H1 (cell line): ENCODE measurements around the gene C15orf39. TPM values are rescaled to one million over a fixed set of nuclear protein-coding genes. Genes with fewer than 3 reads are reported as not detected.

ENCODE experiments used
- CTCF ChIA-PET: fragments of 300-600 bp; sonication (Branson Sonifier 250); formaldehyde crosslinking; loops from one replicate; lab custom pipeline; 2021; ENCODE audit not compliant: partially characterized antibody; lab: Charles Lee
- POLR2A ChIA-PET: fragments of 300-600 bp; sonication (Branson Sonifier 250); formaldehyde crosslinking; loops from one replicate; lab custom pipeline; 2021; ENCODE audit warnings: inconsistent platforms; ENCODE audit not compliant: partially characterized antibody; lab: Charles Lee
- DNase-seq, 2 experiments: peaks; one replicate each; pipeline versions ENCODE4 v3.0.0 to v3.0.0-alpha.2; 2010 to 2022; ENCODE audit warnings: low spot score in 2 of 2, low read depth in 1 of 2, mixed read lengths in 1 of 2
- FAIRE-seq: peaks from 2 replicates; lab custom pipeline; 2011; peaks lifted over from hg19 to GRCh38; lab: Jason Lieb, UNC
- H2AFZ ChIP-seq: 2 replicates; pipeline ENCODE4 v1.8.1; 2012; ENCODE audit warnings: low read length, inconsistent platforms
- H2AK5ac ChIP-seq: 2 replicates; pipeline ENCODE4 v1.6.1; 2013; ENCODE audit warnings: low read depth, low read length
- H2BK120ac ChIP-seq: replicated peaks from 2 replicates; pipeline ENCODE3; 2013; ENCODE audit warnings: low read depth, low read length, inconsistent platforms
- H2BK12ac ChIP-seq: 2 replicates; pipeline ENCODE4 v1.6.1; 2013; ENCODE audit warnings: low read depth, low read length
- H2BK15ac ChIP-seq: 2 replicates; pipeline ENCODE4 v1.6.1; 2013; ENCODE audit warnings: low read length
- H2BK20ac ChIP-seq: 2 replicates; pipeline ENCODE4 v1.6.1; 2013; ENCODE audit warnings: low read length
- H2BK5ac ChIP-seq: 2 replicates; pipeline ENCODE4 v1.6.1; 2013; ENCODE audit warnings: low read depth, low read length
- H3K14ac ChIP-seq: 2 replicates; pipeline ENCODE4 v1.6.1; 2013; ENCODE audit warnings: inconsistent platforms; ENCODE audit not compliant: insufficient read length
- H3K18ac ChIP-seq: 2 replicates; pipeline ENCODE4 v1.6.1; 2013; ENCODE audit warnings: low read length; ENCODE audit errors: extremely low read depth
- H3K23ac ChIP-seq: 2 replicates; pipeline ENCODE4 v1.6.1; 2013; ENCODE audit warnings: inconsistent platforms; ENCODE audit not compliant: insufficient read length
- H3K23me2 ChIP-seq: 2 replicates; pipeline ENCODE4 v1.6.1; 2013; ENCODE audit warnings: low read depth, low read length
- H3K27ac ChIP-seq: 2 replicates; pipeline ENCODE4 v1.6.1; 2011; ENCODE audit warnings: low read depth, low read length, inconsistent platforms
- H3K27me3 ChIP-seq, 4 experiments: replicated peaks in 1 of 4; 1 replicate in 1 of 4; 2 replicates in 3 of 4; pipeline versions ENCODE4 v1.6.1 to v1.8.1; 2011 to 2013; ENCODE audit warnings: low read length in 3 of 4, mild to moderate bottlenecking in 3 of 4, inconsistent platforms in 2 of 4, mixed read lengths in 2 of 4, moderate library complexity in 1 of 4; ENCODE audit not compliant: control insufficient read depth in 3 of 4, insufficient read depth in 3 of 4; ENCODE audit errors: extremely low read depth in 1 of 4
- H3K36me3 ChIP-seq, 4 experiments: 2 replicates each; pipeline versions ENCODE4 v1.6.1 to v1.8.1; 2011 to 2013; ENCODE audit warnings: mild to moderate bottlenecking in 4 of 4, low read length in 3 of 4, moderate library complexity in 2 of 4, control low read depth in 1 of 4, inconsistent platforms in 1 of 4; ENCODE audit not compliant: insufficient read depth in 4 of 4, control insufficient read depth in 2 of 4
- H3K4ac ChIP-seq: replicated peaks from 2 replicates; pipeline ENCODE3; 2013; ENCODE audit warnings: low read length, low read depth, mixed read lengths, inconsistent platforms; ENCODE audit not compliant: insufficient read length
- H3K4me1 ChIP-seq, 4 experiments: replicated peaks in 1 of 4; 1 replicate in 1 of 4; 2 replicates in 3 of 4; pipeline versions ENCODE4 v1.6.1 to v1.8.1; 2011 to 2013; ENCODE audit warnings: low read length in 3 of 4, inconsistent platforms in 2 of 4, mixed read lengths in 1 of 4; ENCODE audit not compliant: insufficient read depth in 4 of 4, control insufficient read depth in 3 of 4
- H3K4me2 ChIP-seq, 2 experiments: 2 replicates each; pipeline versions ENCODE4 v1.6.1 to v1.8.1; 2011 to 2013; ENCODE audit warnings: low read depth in 2 of 2, low read length in 2 of 2, control low read depth in 1 of 2, inconsistent platforms in 1 of 2, mild to moderate bottlenecking in 1 of 2; ENCODE audit not compliant: insufficient read depth in 1 of 2
- H3K4me3 ChIP-seq, 4 experiments: fragments of 200-600, 300-600 bp in 1 of 4; sonication (generic), shearing (Covaris generic), sonication (Bioruptor Twin) in 1 of 4; 2 replicates each; pipeline versions ENCODE4 v1.5.1 to v1.8.1; 2011 to 2016; ENCODE audit warnings: low read length in 4 of 4, low read depth in 3 of 4, control low read depth in 2 of 4, inconsistent platforms in 2 of 4, mild to moderate bottlenecking in 2 of 4, mixed read lengths in 1 of 4, moderate library complexity in 1 of 4; ENCODE audit not compliant: insufficient read depth in 2 of 4; ENCODE audit errors: extremely low read depth in 1 of 4
- H3K56ac ChIP-seq: replicated peaks from 2 replicates; pipeline ENCODE3; 2013; ENCODE audit warnings: low read depth, mild to moderate bottlenecking, mixed read lengths, low read length, inconsistent platforms; ENCODE audit not compliant: insufficient read length
- H3K79me1 ChIP-seq: 2 replicates; pipeline ENCODE4 v1.6.1; 2013; ENCODE audit warnings: low read depth, low read length, control low read depth
- H3K79me2 ChIP-seq, 2 experiments: 2 replicates each; pipeline versions ENCODE4 v1.6.1 to v1.8.1; 2012 to 2013; ENCODE audit warnings: low read length in 2 of 2, mild to moderate bottlenecking in 2 of 2, inconsistent platforms in 1 of 2; ENCODE audit not compliant: insufficient read depth in 2 of 2, control insufficient read depth in 1 of 2
- H3K9ac ChIP-seq, 4 experiments: replicated peaks in 1 of 4; 1 replicate in 1 of 4; 2 replicates in 3 of 4; pipeline versions ENCODE4 v1.6.1 to v1.8.1; 2011 to 2013; ENCODE audit warnings: low read depth in 3 of 4, low read length in 3 of 4, control low read depth in 2 of 4, mild to moderate bottlenecking in 2 of 4, moderate library complexity in 2 of 4, inconsistent platforms in 1 of 4; ENCODE audit errors: extremely low read depth in 1 of 4
- H3K9me3 ChIP-seq, 2 experiments: 2 replicates each; pipeline versions ENCODE4 v1.6.1 to v1.8.1; 2012 to 2013; ENCODE audit warnings: mild to moderate bottlenecking in 2 of 2, moderate library complexity in 2 of 2, control low read depth in 1 of 2, inconsistent platforms in 1 of 2, low read depth in 1 of 2, low read length in 1 of 2, mixed read lengths in 1 of 2; ENCODE audit not compliant: insufficient read depth in 2 of 2
- H4K20me1 ChIP-seq, 2 experiments: replicated peaks in 1 of 2; 2 replicates each; pipeline versions ENCODE3 to v1.8.1; 2011 to 2013; ENCODE audit warnings: inconsistent platforms in 2 of 2, low read length in 2 of 2, mild to moderate bottlenecking in 1 of 2; ENCODE audit not compliant: insufficient read depth in 2 of 2, control insufficient read depth in 1 of 2
- H4K5ac ChIP-seq: 2 replicates; pipeline ENCODE4 v1.6.1; 2013; ENCODE audit warnings: low read length, low read depth, mixed read lengths, inconsistent platforms; ENCODE audit not compliant: insufficient read length
- H4K8ac ChIP-seq: 2 replicates; pipeline ENCODE4 v1.8.0; 2013; ENCODE audit warnings: mild to moderate bottlenecking, moderate library complexity, low read length, inconsistent platforms; ENCODE audit not compliant: insufficient read depth; ENCODE audit errors: extremely low read depth
- H4K91ac ChIP-seq: replicated peaks from 2 replicates; pipeline ENCODE3; 2013; ENCODE audit warnings: low read length, mixed read lengths, inconsistent platforms; ENCODE audit not compliant: insufficient read length
- SIX5 ChIP-seq: IDR thresholded peaks from 2 replicates; pipeline ENCODE4 v1.6.1; 2011; ENCODE audit warnings: mild to moderate bottlenecking, low read depth, low read length
- TAF7 ChIP-seq: optimal IDR thresholded peaks from 2 replicates; pipeline ENCODE3; 2011; ENCODE audit warnings: low read depth, mild to moderate bottlenecking, inconsistent platforms, low read length, moderate library complexity, borderline replicate concordance
- WGBS, 2 experiments: shearing (Covaris generic) in 1 of 2; methylation state at CpG; one replicate each; pipeline versions ENCODE4 v1.1.6 to v1.1.7; 2013 to 2015; ENCODE audit warnings: low lambda C conversion rate in 2 of 2, mixed read lengths in 2 of 2, inconsistent platforms in 1 of 2, low coverage in 1 of 2, missing lambda C conversion rate in 1 of 2; ENCODE audit not compliant: insufficient replicate concordance in 2 of 2, insufficient coverage in 1 of 2, insufficient read length in 1 of 2; ENCODE audit errors: extremely low coverage in 1 of 2, missing lambda C conversion rate in 1 of 2; 5-methylcytosine and 5-hydroxymethylcytosine counted together
- polyA plus RNA-seq, 7 experiments: library from polyadenylated mRNA; depleted of rRNA in 3 of 7; stranded (reverse) in 5 of 7; unstranded in 2 of 7; fragments of >200 nt in 5 of 7; fragments of 200-250 nt in 2 of 7; gene quantifications; 1 replicate in 5 of 7; 2 replicates in 1 of 7; 4 replicates in 1 of 7; pipeline versions ENCODE4 v1.2.1 to v1.2.3, GENCODE V29; 2011 to 2013; ENCODE audit warnings: missing spikeins in 2 of 7, mixed read lengths in 2 of 7
- total RNA-seq: library from RNA; stranded (reverse); fragmentation: NEBNext Ultra II Directional; extraction: Animal tissue kit (Norgen Biotek cat#: 25700); gene quantifications from 2 replicates; pipeline ENCODE4 v1.2.1, GENCODE V29; 2021
- TF ChIP-seq, protein P1 (sequence below): IDR thresholded peaks from 2 replicates; pipeline ENCODE4 v1.6.1; 2012; ENCODE audit warnings: inconsistent platforms
- TF ChIP-seq, protein P2 (sequence below): IDR thresholded peaks from 2 replicates; pipeline ENCODE4 v1.6.1; 2012; ENCODE audit warnings: inconsistent platforms

The C15orf39 gene
- total and polyA plus RNA-seq, 2 of the 8 experiments (the other 6 are each of a cell fraction or from before 2014, with no cell fraction given): 13.8 to 38.5 TPM

DNA sequence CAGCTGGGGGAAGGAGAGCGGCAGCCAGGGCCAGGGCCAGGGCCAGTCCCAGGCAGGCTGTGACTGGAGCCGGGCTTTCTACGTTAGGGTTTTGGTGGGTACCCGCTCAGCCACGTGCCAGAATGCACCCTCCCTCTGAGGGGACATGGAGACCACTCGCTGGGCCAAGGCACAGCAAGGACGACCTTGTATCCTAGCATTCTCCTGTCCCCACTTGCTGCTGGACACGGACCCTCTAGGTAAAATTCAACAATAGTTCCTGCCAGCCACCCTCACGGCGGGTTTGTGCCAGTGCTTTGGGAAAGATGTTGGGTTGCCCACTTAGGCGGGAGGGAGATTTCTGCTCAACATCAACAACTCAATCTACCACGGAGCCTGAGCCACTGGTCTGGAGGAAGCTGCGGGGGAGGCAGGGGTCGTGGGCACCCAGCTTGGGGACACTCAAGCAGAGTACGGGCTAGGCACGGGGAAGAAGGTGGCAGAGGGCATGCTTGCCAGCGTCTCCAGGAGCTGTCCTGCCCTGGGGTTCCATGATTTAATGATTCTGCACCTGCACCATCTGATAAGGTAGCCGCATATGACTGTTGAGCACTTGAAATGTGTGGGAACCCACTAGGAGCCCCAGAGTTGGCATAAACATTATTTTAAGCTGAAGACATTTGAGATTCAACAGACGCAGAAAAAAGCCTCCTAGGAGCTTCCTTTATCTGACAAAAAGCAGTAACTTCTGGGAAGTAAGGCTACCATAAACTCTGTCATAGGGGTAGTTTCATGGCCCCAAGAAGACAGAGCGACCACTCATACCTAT is 22.5 kb upstream of the C15orf39 start:
- no peaks in the 10 kb centered on the region; the same call in 1 of the 2 replicates for H3K23me2 ChIP-seq
- DNase-seq: no peak
- peak overlapping the region; percentile 54; the same call in 1 of the 2 replicates for H4K8ac ChIP-seq
- H3K79me2 ChIP-seq: no peaks in the 10 kb centered on the region
- CTCF ChIA-PET: interaction anchor here (0.5 to 1.8 kb wide), 5 partner anchors 13 to 129 kb away, joined by 3 to 5 read pairs (median 3); no protein-coding TSS in a partner anchor
- 0 out of 2 replicates have a peak overlapping the region, but pooled peaks have one; percentile 35 for H2AFZ ChIP-seq
- H3K27ac ChIP-seq: no peak overlapping the region
- no peak overlapping the region for H3K14ac ChIP-seq
- peak overlapping the region; percentile 89; the same call in 1 of the 2 replicates for H2BK20ac ChIP-seq
- no peak overlapping the region for H4K5ac ChIP-seq
- peak overlapping the region; percentile 61 for H3K4ac ChIP-seq
- H4K91ac ChIP-seq: peak overlapping the region; percentile 32
- H2AK5ac ChIP-seq: 0 out of 2 replicates have a peak overlapping the region, but pooled peaks have one; percentile 17
- H3K9me3 ChIP-seq: no peaks in the 10 kb centered on the region
- H3K79me1 ChIP-seq: no peaks in the 10 kb centered on the region
- 65% methylated on average over 20 of the region's 20 CpGs; no CpG with 5 or more reads in 1 of the 2 experiments for WGBS, 2 experiments
- H2BK15ac ChIP-seq: peak overlapping the region; percentile 8; the same call in 1 of the 2 replicates
- H3K23ac ChIP-seq: no peak overlapping the region
- H3K36me3 ChIP-seq: no peaks in the 10 kb centered on the region
- no peaks in the 10 kb centered on the region for H4K20me1 ChIP-seq
- peak overlapping the region in 3 of 4 experiments; percentile 17 to 57 (median 30); a peak in 4 of 8 replicates for H3K4me3 ChIP-seq
- peak overlapping the region; percentile 26; the same call in 1 of the 2 replicates for H2BK5ac ChIP-seq
- H3K4me2 ChIP-seq: peak overlapping the region; percentile 62 to 63
- peaks cover 0 to 16% (median 7%) of the 10 kb centered on the region in 4 experiments; a peak in 4 of 7 replicates for H3K27me3 ChIP-seq
- H2BK120ac ChIP-seq: peak overlapping the region; percentile 57
- H3K9ac ChIP-seq: no peak overlapping the region; a peak in 1 of 7 replicates
- peak overlapping the region; percentile 86 for H2BK12ac ChIP-seq
- H3K56ac ChIP-seq: no peak overlapping the region
- H3K18ac ChIP-seq: peak overlapping the region; percentile 76; the same call in 1 of the 2 replicates
- FAIRE-seq: no peak
- TF ChIP-seq, protein P1, sequence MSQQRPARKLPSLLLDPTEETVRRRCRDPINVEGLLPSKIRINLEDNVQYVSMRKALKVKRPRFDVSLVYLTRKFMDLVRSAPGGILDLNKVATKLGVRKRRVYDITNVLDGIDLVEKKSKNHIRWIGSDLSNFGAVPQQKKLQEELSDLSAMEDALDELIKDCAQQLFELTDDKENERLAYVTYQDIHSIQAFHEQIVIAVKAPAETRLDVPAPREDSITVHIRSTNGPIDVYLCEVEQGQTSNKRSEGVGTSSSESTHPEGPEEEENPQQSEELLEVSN: peak; percentile 81
- TF ChIP-seq TAF7: no peak
- TF ChIP-seq, protein P2, sequence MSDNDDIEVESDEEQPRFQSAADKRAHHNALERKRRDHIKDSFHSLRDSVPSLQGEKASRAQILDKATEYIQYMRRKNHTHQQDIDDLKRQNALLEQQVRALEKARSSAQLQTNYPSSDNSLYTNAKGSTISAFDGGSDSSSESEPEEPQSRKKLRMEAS: peak; percentile 73
- no peak for TF ChIP-seq SIX5
- TF ChIP-seq, all 59 proteins: peak for 2
- H3K4me1 ChIP-seq: peaks cover 4 to 25% (median 19%) of the 10 kb centered on the region in 4 experiments
- POLR2A ChIA-PET: interaction anchor here (1.2 to 3.7 kb wide), 4 partner anchors 12 to 143 kb away, joined by 3 to 13 read pairs (median 4); partner anchors contain the start of gene C15orf39
